GM18508 (cell line): ENCODE measurements around the gene BTBD6.
"Not testable (repeated sequence)": the region's sequence is repeated elsewhere in the genome, so short reads cannot be mapped to it uniquely, and the experiment has no call there.

Experiments
- ATAC-seq: cut with Tn5 transposase; IDR thresholded peaks from one replicate; pipeline ENCODE4 v1.9.1; 2021; ENCODE audit warnings: moderate number of reproducible peaks; ENCODE audit not compliant: insufficient read depth, unreplicated experiment

Gene BTBD6

DNA sequence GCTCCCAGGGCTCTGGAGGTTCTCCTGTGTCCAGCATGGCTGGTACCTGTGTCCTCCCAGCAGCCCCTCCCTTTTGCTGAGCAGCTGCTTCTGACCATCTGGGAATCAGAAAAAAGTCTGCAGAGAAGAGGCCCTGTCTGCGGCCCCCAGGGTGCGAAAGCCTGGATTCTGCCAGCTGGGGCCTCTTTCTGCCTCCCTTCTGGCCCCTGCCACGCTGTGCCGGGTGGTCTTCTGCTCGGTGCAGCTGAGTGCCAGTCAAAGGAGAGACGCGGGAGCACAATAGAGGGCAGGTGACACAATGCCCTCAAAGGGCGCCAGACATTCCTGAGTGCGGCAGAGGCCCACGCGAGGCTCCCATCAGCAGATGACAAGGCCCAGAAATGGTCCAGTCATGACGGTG lies 12.6 kb downstream of the BTBD6 start:
- ATAC-seq, result no peak

DNA sequence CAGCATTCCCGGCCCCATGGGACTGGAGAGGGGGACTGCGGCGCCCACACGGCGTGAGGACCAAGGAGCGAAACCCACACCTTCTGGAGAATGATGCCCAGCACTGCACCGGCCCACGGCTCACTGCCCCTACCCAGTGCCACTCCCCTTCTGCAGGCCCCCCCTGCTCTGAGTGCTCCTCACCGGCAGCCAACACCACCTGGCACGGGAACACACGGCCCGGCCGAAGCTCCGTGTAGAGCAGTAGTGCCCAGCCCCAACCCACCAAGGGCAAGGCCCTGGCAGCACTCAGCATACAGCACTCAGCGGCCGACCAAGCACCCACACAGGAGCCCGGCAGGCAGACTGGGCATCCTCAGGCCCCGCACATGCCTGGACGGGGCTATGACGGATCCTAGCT lies 13.4 kb downstream of the BTBD6 start:
- ATAC-seq, result no peak

- ATAC-seq, result no peak
Observed at GRCh38 chr14:105267820-105268548, 19.7 kb downstream of the BTBD6 start.

- ATAC-seq, result no peak
Observed at GRCh38 chr14:105268736-105269354, 20.5 kb downstream of the BTBD6 start.

GRCh38 chr14:105269405-105269804 lies 21.1 kb downstream of the BTBD6 start:
- ATAC-seq, result no peak

- ATAC-seq, result no peak
Observed at GRCh38 chr14:105271224-105271890, 23.0 kb downstream of the BTBD6 start.

DNA sequence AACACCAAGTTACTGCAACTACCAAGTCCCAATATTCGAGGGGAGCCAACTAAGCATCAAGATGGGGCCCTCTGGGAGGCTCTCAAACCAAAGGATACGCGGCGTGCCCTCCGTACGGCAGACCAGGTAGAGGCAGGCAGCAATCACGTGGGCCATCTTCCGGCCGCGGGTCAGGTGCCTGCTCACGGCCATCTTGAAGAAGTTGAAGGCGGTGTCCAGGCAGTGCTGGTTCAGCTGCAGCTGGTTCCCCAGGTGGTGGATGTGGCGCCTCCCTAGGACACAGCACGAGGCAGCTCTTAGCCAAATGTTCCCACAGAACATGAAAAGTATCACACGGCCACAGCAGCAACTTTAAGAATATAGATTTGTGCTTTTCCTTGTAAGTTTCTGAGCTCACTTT lies 24.3 kb downstream of the BTBD6 start:
- ATAC-seq, result no peak

DNA sequence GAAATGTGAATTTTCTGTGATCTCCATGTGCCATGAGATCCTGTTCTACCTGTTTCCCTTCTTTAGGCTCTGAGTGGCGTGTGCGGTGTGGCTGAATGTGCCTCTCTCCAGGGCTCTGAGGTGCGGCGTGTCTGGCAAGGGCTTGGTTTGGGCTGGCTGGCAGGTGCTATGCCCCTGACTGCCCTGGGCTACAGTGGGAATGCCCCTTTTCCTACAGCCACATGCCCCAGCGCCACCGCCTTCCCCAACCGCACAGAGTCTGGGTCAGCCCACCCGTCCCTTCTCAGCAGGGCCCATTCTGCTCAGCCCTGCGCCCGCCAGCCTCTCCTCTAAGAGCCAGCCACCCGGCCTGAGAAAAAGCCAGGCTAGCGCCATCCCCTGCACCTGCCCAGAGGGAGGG lies 24.7 kb downstream of the BTBD6 start:
- no peak for ATAC-seq

DNA sequence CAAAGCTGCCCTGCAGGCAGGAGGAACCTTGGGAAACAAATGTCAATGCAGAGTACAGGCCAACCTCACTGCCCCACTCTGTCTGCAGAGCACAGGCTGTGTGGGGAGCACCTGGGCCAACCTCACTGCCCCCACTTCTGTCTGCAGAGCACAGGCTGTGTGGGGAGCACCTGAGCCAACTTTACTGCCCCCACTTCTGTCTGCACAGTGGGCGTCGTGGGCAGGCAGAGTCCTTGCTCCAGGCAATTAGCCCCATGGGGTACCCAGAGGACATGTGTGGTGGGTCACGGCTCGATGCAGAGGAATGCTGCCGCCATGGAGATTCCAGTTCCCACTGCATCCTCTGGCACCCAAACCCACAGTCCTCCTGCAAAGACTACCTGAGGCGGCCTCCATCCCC lies 26.3 kb downstream of the BTBD6 start:
- ATAC-seq, result no peak

GRCh38 chr14:105275267-105275946 lies 27.1 kb downstream of the BTBD6 start:
- no peak for ATAC-seq

DNA sequence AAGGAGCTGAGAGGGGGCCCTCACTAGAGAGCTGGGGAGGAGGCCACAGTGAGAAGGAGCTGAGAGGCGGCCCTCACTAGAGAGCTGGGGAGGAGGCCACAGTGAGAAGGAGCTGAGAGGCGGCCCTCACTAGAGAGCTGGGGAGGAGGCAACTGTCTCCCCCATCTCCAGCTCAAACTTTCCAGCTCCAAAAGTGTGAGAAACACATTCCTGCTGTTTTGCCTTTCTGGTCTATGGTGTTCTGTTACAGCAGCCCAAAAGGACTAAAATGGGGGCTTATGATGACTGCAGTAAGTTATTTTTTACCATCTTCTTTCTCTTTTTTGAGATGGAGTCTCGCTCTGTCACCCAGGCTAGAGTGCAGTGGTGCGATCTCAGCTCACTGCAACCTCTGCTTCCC lies 29.1 kb downstream of the BTBD6 start:
- ATAC-seq, result not testable (repeated sequence)

DNA sequence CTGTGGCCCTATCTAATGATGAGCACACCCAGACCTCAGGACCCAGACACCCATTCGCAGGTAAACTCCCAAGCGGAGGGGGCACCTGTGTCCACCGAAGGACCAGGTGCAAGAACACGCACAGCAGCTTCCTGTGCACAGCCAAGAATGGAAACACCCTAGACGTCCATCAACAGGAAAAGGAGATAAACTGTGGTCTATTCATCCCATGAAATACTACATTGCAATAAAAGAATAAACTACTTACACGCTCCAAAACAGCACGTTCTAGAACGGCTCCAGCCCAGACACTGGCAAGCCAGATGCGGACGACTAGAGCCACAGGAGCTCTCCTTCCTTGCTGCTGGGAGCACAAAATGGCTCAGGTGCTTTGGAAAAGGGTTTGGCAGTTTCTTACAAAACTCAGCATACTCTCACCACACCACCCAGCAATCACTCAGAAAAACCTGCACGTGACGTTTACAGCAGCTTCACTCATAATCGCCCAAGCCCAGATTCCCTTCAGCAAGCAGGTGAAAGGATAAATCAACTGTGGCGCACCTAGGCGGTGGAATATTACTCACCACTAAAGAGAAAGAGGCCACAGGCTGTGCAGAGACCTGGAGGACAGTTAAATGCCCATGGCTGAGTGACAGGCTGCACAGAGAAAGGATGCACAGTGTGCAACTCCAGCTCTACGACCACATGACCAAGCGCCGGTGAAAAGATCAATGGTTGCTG lies 31.5 kb downstream of the BTBD6 start:
- ATAC-seq, result no peak

DNA sequence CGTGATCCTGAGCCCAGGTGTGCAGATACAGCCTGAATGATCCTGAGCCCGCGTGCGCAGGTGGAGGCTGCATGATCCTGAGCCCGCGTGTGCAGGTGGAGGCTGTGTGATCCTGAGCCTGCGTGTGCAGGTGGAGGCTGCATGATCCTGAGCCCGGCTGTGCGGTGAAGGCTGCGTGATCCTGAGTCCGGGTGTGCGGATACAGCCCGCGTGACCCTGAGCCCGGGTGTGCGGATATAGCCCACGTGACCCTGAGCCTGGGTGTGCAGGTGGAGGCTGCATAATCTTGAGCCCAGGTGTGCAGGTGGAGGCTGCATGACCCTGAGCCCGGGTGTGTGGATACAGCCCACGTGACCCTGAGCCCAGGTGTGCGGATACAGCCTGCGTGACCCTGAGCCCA lies 32.2 kb downstream of the BTBD6 start:
- ATAC-seq, result no peak

DNA sequence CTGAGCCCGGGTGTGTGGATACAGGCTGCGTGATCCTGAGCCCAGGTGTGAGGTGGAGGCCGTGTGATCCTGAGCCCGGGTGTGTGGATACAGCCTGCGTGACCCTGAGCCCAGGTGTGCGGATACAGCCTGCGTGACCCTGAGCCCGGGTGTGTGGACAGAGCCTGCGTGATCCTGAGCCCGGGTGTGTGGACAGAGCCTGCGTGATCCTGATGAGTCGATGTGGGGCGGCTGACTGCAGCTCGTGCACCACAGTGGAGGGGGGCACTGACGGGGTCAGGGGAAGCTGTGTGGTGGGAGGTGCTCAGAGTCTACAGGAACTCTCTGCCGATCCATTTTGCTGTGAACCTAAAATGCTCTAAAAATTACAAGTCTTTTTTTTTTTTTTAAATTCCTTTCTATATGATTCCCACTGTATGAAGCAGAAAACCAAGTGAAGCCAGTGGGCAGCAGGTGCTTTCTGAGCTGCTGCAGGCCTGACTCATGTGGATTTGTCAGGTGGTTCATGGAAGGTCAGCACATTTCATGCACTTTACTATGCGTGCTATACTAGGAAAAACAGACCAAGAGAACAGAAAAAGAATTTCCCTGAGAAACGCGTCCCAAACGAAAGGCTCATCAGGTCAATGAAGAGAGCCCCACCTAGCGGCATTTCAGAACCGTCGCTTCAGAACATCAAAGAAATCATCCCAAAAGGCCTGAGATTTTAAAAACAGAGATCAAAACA lies 33.2 kb downstream of the BTBD6 start:
- ATAC-seq, result no peak

GRCh38 chr14:105282098-105282725 lies 33.9 kb downstream of the BTBD6 start:
- no peak for ATAC-seq

GRCh38 chr14:105283028-105283427 lies 34.7 kb downstream of the BTBD6 start:
- no peak for ATAC-seq

DNA sequence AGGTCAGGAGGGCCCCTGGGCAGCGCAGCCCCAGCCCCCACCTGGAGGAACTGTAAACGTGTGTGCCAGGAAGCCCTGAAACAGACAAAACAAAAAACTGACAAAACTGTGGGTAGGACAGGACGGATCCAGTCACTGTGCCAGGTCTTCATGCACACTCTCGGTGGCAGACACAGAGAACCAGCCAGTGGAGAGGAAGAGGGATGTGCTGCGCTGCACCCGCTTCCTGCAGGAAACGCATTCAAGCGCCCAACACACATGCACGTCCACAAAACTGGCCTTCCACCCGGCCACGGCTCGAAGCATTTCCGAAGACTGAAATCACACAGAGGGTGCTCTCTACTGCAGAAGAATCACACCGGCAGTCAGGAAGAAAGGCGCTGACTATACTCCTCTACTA lies 35.6 kb downstream of the BTBD6 start:
- no peak for ATAC-seq

DNA sequence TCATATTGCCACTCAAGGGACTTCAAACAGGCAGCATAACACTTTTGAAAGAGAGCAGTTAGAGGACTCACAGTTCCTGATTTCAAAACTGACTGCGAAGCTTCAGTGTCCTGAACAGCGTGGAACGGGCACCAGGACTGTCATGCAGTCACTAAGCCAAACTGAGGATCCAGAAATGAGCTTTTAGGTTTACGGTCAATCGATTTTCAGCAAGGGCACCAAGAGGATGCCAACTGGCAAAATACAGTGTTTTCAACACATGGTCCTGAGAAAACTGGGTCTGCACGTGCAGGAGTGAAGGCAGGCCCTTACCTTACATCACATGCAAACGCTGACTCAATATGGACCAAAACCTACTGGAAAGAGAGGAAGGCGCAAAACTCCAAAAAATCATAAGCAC lies 36.8 kb downstream of the BTBD6 start:
- ATAC-seq, result no peak

DNA sequence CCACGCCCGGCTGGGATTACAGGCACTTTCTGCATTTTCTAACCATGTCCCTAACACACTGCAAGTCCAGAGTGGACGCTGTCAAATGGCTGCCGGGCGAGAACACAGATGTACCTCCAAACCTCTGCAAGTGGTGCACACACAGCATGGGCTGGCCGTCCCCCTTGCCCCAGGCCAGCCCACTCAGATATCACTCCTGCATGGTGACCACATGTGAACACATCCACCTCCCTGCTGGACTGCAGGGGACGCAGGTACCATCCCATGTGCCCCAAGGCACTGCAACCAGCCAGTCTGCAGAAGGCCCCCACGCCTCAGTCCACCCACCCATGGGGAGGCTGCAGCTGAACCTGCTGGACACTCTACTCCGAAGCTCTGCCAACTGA lies 38.4 kb downstream of the BTBD6 start:
- ATAC-seq, result no peak
